ENCODE results near the gene SRD5A1. TPM values are rescaled to one million over a fixed set of nuclear protein-coding genes. Genes with fewer than 3 reads are reported as not detected.

Gene SRD5A1
- total RNA-seq, 1 experiment from 2014 or later, result 29.9 TPM

DNA sequence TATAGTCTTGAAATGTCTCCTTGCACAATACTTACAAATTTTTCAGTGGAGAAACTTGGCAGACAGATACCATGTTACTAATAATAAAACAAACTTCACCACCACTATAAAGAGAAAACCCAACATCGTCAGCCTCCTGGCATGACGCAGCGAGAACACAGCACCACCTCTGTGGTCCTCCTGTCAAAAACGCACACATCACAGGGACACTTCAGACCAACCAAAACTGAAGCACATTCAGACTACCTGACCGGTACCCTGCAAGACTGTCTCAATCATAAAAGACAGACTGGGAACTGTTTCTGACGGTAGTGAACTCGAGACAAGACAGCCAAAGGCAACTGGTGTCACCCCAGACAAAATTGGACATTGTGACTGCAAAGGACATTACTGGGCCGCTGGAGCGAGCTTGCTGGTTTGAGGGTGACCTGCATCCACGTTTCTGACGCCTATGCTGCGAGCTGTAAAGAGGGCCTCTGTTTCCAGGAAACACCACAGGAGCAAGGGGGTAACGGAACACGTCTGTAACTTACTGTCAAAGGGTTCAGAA lies 34.8 kb upstream of the SRD5A1 start:
- Mint-ChIP-seq H3K9me3 (no peaks in the 10 kb centered on the region), H3K4me3 (no peak overlapping the region), H3K27me3 (ENCODE audit: low read depth) (no peaks in the 10 kb centered on the region), H3K4me1 (0 out of 4 replicates have a peak, but pooled peaks cover 0 to 2% of the 10 kb centered on the region in 2 experiments), H3K27ac (no peak overlapping the region), H3K36me3 (ENCODE audit: insufficient read depth in 1 of 3, low read depth in 3 of 3) (peaks cover 34 to 71% (median 65%) of the 10 kb centered on the region in 3 experiments; a peak in 6 of 7 replicates)
- no peak overlapping the region for H2AFZ ChIP-seq (ENCODE audit: low read length)
- no peak for TF ChIP-seq CTCF (conservative IDR thresholded peaks at IDR 0.05)
- no peak overlapping the region for H2BK5ac ChIP-seq (ENCODE audit: insufficient read length, low read length)
- no peak overlapping the region for H3K4me2 ChIP-seq (ENCODE audit: insufficient read depth, insufficient read length, low read length)
- H2BK120ac ChIP-seq (ENCODE audit: low read depth, low read length, poor library complexity, severe bottlenecking), result no peak overlapping the region
- no peaks in the 10 kb centered on the region for H3K4me1 ChIP-seq (ENCODE audit: insufficient read depth, low read length)
- H2BK20ac ChIP-seq (ENCODE audit: low read depth, low read length, poor library complexity, severe bottlenecking), result no peak overlapping the region
- no peak overlapping the region for H4K5ac ChIP-seq (ENCODE audit: insufficient read length, low read depth, low read length)
- no peak overlapping the region for H3K23ac ChIP-seq (ENCODE audit: insufficient read length, low read depth, low read length)
- no peak overlapping the region for H4K8ac ChIP-seq (replicated peaks; ENCODE audit: insufficient read length, low read depth, low read length)
- H3K27ac ChIP-seq (ENCODE audit: insufficient read length, low read depth, low read length), result no peak overlapping the region
- no peak overlapping the region for H2BK15ac ChIP-seq (ENCODE audit: low read depth, low read length)
- no peaks in the 10 kb centered on the region for H3K9me3 ChIP-seq (ENCODE audit: control insufficient read depth, low read depth, low read length)
- no peak overlapping the region for H3K14ac ChIP-seq (ENCODE audit: insufficient read depth, low read length)
- H3K23me2 ChIP-seq (ENCODE audit: insufficient read length, low read depth, low read length, poor library complexity, severe bottlenecking), result no peaks in the 10 kb centered on the region
- H4K91ac ChIP-seq (ENCODE audit: insufficient read length, low read depth, low read length), result no peak overlapping the region
- no peaks in the 10 kb centered on the region for H3K79me1 ChIP-seq (ENCODE audit: insufficient read depth, low read depth, low read length, poor library complexity, severe bottlenecking)
- H3K9ac ChIP-seq (ENCODE audit: extremely low read depth, insufficient read length, low read length), result no peak overlapping the region
- H3K4ac ChIP-seq (ENCODE audit: low read depth, low read length), result no peak overlapping the region
- no peak overlapping the region for H2BK12ac ChIP-seq (ENCODE audit: insufficient read length, low read depth, low read length)
- no peak overlapping the region for H2AK5ac ChIP-seq (ENCODE audit: insufficient read length, low read length)
- no peak overlapping the region for H3K18ac ChIP-seq (ENCODE audit: insufficient read length, low read depth, low read length)
- no peaks in the 10 kb centered on the region for H4K20me1 ChIP-seq (ENCODE audit: control insufficient read depth, insufficient read depth, insufficient read length)
- WGBS (ENCODE audit: extremely low coverage, insufficient read length, low lambda C conversion rate), result no CpG with 5 or more reads among the region's 14 CpGs
- H3K27me3 ChIP-seq (ENCODE audit: insufficient read depth, low read length), result no peaks in the 10 kb centered on the region
- no peak overlapping the region for H3T11ph ChIP-seq (ENCODE audit: low read length)
- H3K79me2 ChIP-seq (ENCODE audit: insufficient read depth, low read length), result no peaks in the 10 kb centered on the region
- no peak for DNase-seq
- no peak overlapping the region for H3K56ac ChIP-seq (ENCODE audit: insufficient read length, low read depth, low read length)

All from H9 (cell line).